PC-9 (cell line): Measurements from ENCODE around the gene SUSD5.

Experiments used
- EZH2 ChIP-seq: fragments of 200-600 bp; sonication (generic); IDR thresholded peaks from 2 replicates; pipeline ENCODE4 v1.8.0; 2017; ENCODE audit warnings: antibody characterized with exemption, low read depth
- TF ChIP-seq, protein P1 (sequence below): fragments of 200-600 bp; sonication (generic); conservative IDR thresholded peaks from 2 replicates; pipeline ENCODE4 v1.6.1; 2017; ENCODE audit warnings: mixed run types, antibody characterized with exemption, mild to moderate bottlenecking, moderate library complexity

DNA sequence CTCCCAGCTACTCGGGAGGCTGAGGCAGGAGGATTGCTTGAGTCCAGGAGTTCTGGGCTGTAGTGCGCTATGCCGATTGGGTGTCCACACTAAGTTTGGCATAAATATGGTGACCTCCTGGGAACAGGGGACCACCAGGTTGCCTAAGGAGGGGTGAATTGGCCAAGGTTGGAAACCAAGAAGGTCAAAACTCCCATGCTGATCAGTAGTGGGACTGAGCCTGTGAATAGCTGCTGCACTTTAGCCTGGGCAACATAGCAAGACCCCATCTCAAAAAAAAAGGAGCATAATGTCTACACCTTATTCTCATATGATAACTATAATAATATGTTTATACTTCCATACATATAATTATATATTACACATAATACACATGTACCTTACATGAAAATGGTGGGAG, 115.6 kb downstream of the SUSD5 start:
- TF ChIP-seq, protein P1, sequence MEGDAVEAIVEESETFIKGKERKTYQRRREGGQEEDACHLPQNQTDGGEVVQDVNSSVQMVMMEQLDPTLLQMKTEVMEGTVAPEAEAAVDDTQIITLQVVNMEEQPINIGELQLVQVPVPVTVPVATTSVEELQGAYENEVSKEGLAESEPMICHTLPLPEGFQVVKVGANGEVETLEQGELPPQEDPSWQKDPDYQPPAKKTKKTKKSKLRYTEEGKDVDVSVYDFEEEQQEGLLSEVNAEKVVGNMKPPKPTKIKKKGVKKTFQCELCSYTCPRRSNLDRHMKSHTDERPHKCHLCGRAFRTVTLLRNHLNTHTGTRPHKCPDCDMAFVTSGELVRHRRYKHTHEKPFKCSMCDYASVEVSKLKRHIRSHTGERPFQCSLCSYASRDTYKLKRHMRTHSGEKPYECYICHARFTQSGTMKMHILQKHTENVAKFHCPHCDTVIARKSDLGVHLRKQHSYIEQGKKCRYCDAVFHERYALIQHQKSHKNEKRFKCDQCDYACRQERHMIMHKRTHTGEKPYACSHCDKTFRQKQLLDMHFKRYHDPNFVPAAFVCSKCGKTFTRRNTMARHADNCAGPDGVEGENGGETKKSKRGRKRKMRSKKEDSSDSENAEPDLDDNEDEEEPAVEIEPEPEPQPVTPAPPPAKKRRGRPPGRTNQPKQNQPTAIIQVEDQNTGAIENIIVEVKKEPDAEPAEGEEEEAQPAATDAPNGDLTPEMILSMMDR, result no peak
- no peak for TF ChIP-seq EZH2
